ENCODE results near the gene SCAMP4.

The SCAMP4 gene

GRCh38 chr19:1943661-1944087 lies 38.5 kb downstream of the SCAMP4 start:
- DNase-seq: no peak

DNA sequence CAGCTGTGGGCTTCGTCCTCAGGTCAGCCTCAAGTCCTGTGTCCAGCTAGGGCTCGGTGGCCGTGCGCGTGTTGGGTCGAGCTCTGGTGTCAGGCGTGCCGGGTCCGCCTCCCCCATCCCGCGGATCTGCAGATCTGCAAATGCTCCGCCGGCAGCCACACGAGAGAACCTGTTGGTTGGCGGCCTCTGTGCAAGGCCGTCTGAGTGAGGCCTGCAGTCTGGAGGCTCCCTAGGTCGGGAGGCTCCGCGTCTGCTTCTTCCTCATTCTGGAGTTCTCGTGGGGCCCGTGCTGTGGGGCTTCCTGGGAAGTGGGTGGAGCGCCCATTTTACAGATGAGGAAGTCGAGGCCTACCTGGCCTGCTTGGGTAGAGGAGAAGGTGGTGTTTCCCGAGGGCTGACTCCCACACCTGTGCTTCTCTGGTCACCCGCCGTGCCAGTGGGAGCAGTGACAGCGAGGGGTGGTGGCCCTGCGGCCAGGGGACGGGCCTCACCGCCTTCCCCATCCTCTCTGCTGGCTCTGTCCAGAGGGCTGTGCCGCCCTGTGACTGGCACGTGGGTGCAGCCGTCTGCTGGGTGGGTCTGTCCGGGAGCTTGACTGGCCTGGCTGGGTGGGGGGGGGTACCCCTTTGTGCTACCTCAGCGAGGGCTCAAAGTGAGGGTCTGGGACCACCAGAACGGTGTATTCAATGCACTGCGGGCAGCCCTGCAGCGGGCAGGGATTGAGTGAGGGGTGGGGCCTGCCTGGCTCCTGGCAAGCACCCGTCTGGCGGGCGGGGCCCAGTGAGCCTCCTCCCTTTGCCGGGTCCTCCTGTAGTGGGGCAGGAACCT lies 39.1 kb downstream of the SCAMP4 start:
- DNase-seq: no peak

- DNase-seq: no peak
Observed at GRCh38 chr19:1944916-1945561, 39.8 kb downstream of the SCAMP4 start.

DNA sequence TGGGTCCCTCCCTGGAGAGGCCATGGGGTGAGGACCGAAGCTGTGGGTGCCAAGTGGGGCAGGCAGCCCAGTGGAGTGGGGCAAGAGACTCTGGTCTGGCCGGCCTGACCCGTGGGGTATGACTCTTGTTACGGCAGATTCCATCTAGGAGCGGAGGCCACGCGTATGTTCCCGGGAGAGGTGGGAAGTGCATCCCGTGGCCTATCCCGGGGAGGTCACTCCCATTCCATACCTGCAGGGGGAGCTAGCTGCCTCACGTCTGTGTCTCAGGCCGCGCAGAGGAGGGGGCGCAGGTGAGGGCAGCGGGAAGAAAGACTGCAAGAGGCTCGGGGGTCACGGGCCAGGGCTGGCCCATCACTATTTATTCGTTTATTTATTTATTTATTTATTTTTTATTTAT lies 40.7 kb downstream of the SCAMP4 start:
- DNase-seq: no peak

GRCh38 chr19:1947651-1948209 lies 42.5 kb downstream of the SCAMP4 start:
- DNase-seq: no peak

DNA sequence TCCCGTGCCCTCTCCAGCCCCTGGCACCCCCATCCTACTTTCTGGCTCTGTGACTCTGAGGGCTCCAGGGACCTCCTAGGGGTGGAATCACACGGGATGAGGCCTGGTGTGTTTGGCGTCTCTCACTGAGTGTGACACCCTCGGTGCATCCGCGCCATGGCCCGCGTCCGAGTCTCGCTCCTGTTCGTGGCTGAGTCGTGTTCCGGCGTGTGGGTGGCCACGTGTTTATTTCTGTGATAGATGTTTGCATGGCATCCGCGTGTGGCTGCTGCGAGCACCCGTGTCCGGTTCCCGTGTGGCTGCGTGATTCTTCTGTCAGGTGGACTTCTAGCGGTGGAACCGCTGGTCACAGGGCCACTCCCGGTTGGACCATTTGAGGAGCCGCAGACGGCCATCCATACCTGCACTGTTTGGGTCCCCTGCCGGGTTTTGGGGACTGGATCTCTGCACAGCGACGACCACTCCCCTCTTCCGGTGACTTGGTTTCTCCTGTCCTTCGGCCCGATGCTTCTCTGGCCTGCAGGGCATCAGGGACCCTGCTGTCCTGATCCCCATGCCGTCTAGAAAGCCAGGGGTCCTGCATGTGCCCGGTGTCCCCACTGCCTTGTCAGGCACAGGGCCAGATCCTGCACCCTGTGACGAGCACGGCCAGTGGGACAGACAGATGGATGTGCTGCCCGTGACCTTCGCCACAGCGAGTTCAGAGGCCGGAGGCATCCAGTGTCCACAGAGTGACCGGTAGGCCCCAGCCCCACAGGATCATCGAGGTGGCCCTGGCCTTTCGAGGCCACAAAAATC lies 44.3 kb downstream of the SCAMP4 start:
- no peak for DNase-seq

DNA sequence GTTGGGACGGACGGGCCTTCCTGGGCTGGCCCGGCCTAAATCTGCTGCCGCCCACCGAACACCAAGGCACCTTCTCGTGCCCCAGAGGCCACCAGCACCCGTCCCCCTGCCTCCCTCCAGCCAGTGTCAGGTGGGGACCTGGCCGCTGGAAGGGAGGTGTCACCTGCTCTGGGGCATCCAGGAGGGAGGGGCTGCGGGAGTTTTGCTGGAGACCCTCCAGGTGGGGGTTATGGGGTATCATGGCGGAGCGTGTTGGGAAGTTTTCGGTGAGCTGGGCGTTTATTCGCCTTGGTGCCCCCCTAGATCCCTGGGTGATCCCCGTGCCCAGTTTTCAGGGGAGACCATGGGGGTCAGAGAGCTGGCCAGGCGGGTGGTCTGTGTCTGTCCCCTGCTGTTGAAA lies 45.4 kb downstream of the SCAMP4 start:
- DNase-seq: no peak

- DNase-seq: no peak
Observed at GRCh38 chr19:1952635-1953034, 47.4 kb downstream of the SCAMP4 start.

GRCh38 chr19:1953037-1953436 lies 47.8 kb downstream of the SCAMP4 start:
- DNase-seq: no peak

- DNase-seq: no peak
Observed at GRCh38 chr19:1953441-1954094, 48.4 kb downstream of the SCAMP4 start.

GRCh38 chr19:1954532-1954933 lies 49.3 kb downstream of the SCAMP4 start:
- DNase-seq: no peak

DNA sequence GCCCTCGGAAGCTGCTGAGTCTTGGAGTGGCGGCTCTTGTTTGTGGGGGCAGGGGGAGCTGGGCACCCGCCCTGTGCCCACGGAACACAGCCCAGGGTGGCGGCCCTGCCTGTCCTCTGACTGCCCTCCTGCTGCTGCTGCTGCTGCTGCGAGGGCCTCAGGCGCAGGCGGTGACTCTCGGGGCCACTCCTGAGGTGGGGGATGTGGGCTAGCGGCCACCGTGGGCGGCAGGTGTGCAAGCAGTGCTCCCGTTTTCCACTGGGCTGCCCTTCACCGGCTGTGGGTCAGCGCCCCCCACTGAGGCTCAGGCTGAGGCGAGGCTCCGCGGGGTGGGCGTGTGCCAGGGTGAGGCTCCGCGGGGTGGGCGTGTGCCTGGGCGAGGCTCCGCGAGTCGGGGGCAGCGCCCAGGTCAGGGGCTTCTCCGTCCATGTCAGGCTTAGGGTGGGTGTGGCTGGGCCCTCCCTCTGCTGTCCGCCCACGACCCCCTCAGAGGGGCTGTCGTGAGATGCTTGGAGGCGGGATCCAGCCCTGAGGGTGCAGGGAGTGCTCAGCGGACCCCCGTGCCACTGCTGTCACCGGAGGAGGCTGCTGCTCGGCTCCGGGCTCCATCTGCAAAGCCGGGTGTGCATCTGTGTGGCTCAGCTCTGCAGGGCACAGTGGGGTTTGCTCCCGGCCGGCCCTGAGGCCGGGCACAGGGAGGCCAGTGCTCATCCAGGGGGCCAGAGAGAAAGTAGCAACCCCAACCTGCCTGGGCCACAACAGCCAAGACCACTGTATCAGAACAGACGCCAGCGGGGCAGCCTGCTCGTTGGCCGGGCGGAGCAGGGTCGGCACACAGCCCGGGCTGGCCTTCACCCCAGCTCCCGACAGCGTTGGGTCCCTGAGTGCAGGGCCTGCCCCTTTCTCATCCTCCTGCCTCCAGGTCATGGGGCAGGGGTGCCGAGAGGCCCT lies 50.2 kb downstream of the SCAMP4 start:
- DNase-seq: no peak

- DNase-seq: no peak
Observed at GRCh38 chr19:1956122-1956494, 50.9 kb downstream of the SCAMP4 start.

- DNase-seq: no peak
Observed at GRCh38 chr19:1956868-1957492, 51.8 kb downstream of the SCAMP4 start.

DNA sequence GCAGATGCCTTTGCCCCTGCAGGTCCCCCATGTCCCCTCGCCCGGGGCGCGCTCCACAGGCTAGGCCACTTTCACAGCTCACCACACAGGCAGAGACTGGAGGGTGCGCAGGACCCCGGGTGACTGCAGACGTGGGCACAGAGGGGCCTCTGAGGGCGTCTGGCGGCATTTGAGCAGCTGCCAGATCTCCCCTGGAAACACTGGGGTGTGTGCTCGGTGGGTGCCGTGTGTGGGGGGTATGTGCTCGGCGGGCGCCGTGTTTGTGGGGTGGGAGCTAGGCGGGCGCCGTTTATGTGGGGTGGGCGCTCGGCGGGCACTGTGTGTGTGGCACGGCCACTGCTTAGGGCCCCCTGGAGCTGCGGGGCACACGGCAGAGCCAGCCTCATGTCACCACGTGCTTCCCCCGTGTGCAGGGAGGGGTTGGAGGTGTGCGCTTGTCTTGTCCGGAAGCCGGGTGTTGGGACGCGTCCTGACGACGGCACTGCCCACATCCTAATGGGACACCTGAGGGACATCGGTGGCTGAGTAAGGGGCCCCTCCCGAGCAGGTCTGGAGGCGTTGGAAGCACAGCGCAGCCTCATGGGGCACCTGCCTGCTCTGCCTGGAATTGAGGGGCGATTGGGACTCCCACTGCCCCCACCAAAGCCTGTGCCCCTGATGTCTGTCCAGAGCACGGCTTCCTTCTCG lies 52.5 kb downstream of the SCAMP4 start:
- no peak for DNase-seq

DNA sequence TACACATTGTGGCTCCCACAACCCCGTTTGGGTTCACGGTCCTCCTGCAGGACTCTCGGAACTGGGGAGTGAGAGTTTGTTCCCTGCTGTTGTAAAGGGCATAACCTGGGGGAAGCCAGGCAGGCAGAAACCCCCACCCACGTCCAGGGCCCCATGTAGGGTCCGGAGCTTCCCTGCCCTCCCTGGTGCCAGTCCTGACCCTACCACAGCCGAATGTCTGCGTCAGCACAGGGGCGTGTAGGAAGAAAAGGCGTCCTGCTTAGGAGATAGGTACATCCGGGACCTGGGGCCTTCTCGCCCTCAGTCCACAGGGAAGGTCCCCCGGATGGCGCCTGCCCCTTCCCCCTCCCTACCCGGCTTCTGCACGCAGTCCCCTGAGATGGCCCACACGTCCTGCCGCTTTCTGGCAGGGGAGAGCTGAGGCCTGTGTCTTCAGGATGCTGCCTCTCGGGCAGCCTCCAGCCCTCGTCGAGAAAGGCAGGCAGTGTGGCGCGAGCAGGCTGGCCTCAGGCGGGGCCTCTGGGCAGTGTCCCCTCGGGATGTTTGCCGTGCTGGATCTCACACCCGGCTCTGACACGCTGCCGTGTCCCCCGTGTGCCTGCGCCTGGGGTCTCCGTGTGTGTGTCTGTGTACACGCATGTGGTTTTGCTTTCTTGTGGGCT lies 54.9 kb downstream of the SCAMP4 start:
- no peak for DNase-seq

- no peak for DNase-seq
Observed at GRCh38 chr19:1961000-1961883, 56.0 kb downstream of the SCAMP4 start.

GRCh38 chr19:1962674-1963073 lies 57.5 kb downstream of the SCAMP4 start:
- no peak for DNase-seq

DNA sequence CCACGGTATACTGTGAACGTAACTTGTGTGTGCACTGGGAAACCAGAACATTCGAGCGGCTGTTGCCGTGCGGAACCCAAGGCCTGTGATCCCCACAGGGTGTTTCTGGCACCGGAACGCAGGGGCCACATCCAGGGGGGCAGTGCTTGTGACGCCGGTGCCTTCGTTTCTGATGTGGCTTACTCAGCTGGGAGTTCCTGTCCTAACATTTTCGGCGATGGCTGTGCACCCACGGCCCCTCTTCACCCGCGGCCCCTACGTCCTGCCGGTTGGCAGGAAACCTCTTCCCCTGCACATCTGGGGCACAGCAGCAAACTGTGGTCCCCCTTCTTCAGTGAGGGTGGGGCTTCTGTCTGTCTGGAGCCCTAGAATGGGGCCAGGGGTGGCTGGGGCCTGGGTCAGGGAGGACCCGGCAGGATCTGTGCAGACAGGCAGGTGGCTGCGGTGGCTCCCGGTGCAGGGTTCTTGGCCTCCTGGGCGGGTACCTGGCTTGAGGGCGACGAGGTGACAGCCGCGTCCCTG lies 61.9 kb downstream of the SCAMP4 start:
- DNase-seq: no peak

All from stimulated activated CD4-positive, alpha-beta T cell treated with anti-CD3 and anti-CD28 coated beads, Interleukin-12 subunit alpha, Interleukin-12 subunit beta, amount 100 ng/mL, for 4 hours (primary cell).